Inferior parietal cortex (tissue), 1 donor: Measurements from ENCODE around the gene DIAPH3.
"Not testable (repeated sequence)": the region's sequence is repeated elsewhere in the genome, so short reads cannot be mapped to it uniquely, and the experiment has no call there.

Source experiments
- DNase-seq: peaks from one replicate; pipeline ENCODE4 v3.0.0-alpha.2; 2016; ENCODE audit errors: extremely low spot score

Gene DIAPH3

GRCh38 chr13:60163478-60164233 lies at the start of gene DIAPH3:
Gene DIAPH3 (minus strand): TSS chr13:60163928. CDS start chr13:60163766, 162 bp downstream.
- peak; percentile 96 for DNase-seq

GRCh38 chr13:60213236-60213744 lies 49.6 kb upstream of the DIAPH3 start:
- no peak for DNase-seq

GRCh38 chr13:60211548-60211947 lies 47.8 kb upstream of the DIAPH3 start:
- DNase-seq, result no peak

- DNase-seq, result no peak
Measured at GRCh38 chr13:60210510-60211330, 47.0 kb upstream of the DIAPH3 start.

- not testable (repeated sequence) for DNase-seq
Measured at GRCh38 chr13:60205499-60205898, 41.8 kb upstream of the DIAPH3 start.

- no peak for DNase-seq
Measured at GRCh38 chr13:60201286-60201685, 37.6 kb upstream of the DIAPH3 start.

GRCh38 chr13:60195893-60196292 lies 32.2 kb upstream of the DIAPH3 start:
- not testable (repeated sequence) for DNase-seq

GRCh38 chr13:60182907-60183306 lies 19.2 kb upstream of the DIAPH3 start:
- no peak for DNase-seq

- no peak for DNase-seq
Measured at GRCh38 chr13:60178327-60178726, 14.6 kb upstream of the DIAPH3 start.

- DNase-seq, result no peak
Measured at GRCh38 chr13:60175571-60175970, 11.8 kb upstream of the DIAPH3 start.

GRCh38 chr13:60174113-60174512 lies 10.4 kb upstream of the DIAPH3 start:
- no peak for DNase-seq

- no peak for DNase-seq
Measured at GRCh38 chr13:60172111-60172510, 8.4 kb upstream of the DIAPH3 start.

- no peak for DNase-seq
Measured at GRCh38 chr13:60170414-60170813, 6.7 kb upstream of the DIAPH3 start.

GRCh38 chr13:60169239-60170031 lies 5.7 kb upstream of the DIAPH3 start:
- no peak for DNase-seq

- DNase-seq, result no peak
Measured at GRCh38 chr13:60167121-60167520, 3.4 kb upstream of the DIAPH3 start.

GRCh38 chr13:60165391-60166099 lies 1.8 kb upstream of the DIAPH3 start:
- no peak for DNase-seq

- peak; percentile 36 for DNase-seq
Measured at GRCh38 chr13:60164234-60164889, 634 bp upstream of the DIAPH3 start.

GRCh38 chr13:60162096-60162495 lies 1.6 kb downstream of the DIAPH3 start:
- no peak for DNase-seq

GRCh38 chr13:60158321-60158801 lies 5.4 kb downstream of the DIAPH3 start:
- no peak for DNase-seq

GRCh38 chr13:60155978-60156377 lies 7.8 kb downstream of the DIAPH3 start:
- no peak for DNase-seq

- no peak for DNase-seq
Measured at GRCh38 chr13:60152904-60153303, 10.8 kb downstream of the DIAPH3 start.
